Osteocyte (in vitro differentiated cells): ENCODE results near the gene HIVEP3. TPM values are rescaled to one million over a fixed set of nuclear protein-coding genes. Genes with fewer than 3 reads are reported as not detected.

Experiments used
- DNase-seq: peaks from one replicate; pipeline ENCODE4 v3.0.0; 2021; ENCODE audit warnings: mixed read lengths; ENCODE audit not compliant: unreplicated experiment; ENCODE audit errors: extremely low spot score
- H3K27ac Mint-ChIP-seq: one replicate; pipeline ENCODE4 v1.8.0; 2021; ENCODE audit warnings: mild to moderate bottlenecking, mixed read lengths; ENCODE audit not compliant: unreplicated experiment
- H3K27me3 Mint-ChIP-seq: one replicate; pipeline ENCODE4 v1.8.0; 2021; ENCODE audit warnings: mixed read lengths; ENCODE audit not compliant: unreplicated experiment
- H3K36me3 Mint-ChIP-seq: one replicate; pipeline ENCODE4 v1.8.0; 2021; ENCODE audit warnings: mixed read lengths; ENCODE audit not compliant: unreplicated experiment
- H3K4me1 Mint-ChIP-seq: one replicate; pipeline ENCODE4 v1.8.0; 2021; ENCODE audit warnings: mixed read lengths; ENCODE audit not compliant: unreplicated experiment
- H3K4me3 Mint-ChIP-seq: one replicate; pipeline ENCODE4 v1.8.0; 2021; ENCODE audit warnings: mild to moderate bottlenecking, moderate library complexity, mixed read lengths; ENCODE audit not compliant: unreplicated experiment
- H3K9me3 Mint-ChIP-seq: one replicate; pipeline ENCODE4 v1.8.0; 2021; ENCODE audit warnings: mixed read lengths; ENCODE audit not compliant: unreplicated experiment
- CTCF ChIP-seq: fragments of 200-600 bp; sonication (generic); IDR thresholded peaks from 2 replicates; pipeline ENCODE4 v1.5.0; 2021; ENCODE audit warnings: antibody characterized with exemption, mild to moderate bottlenecking, moderate library complexity
- total RNA-seq: library from RNA; stranded (reverse); gene quantifications from 2 replicates; pipeline ENCODE4 v1.2.1, GENCODE V29; 2021

The HIVEP3 gene
- total RNA-seq, 1 donor from 2014 or later, result 0.97 TPM

GRCh38 chr1:41482001-41482765 lies 436.5 kb downstream of the HIVEP3 start:
- Mint-ChIP-seq H3K27me3 (no peaks in the 10 kb centered on the region), H3K4me1 (peaks cover 67% of the 10 kb centered on the region), H3K27ac (no peak overlapping the region), H3K36me3 (no peaks in the 10 kb centered on the region), H3K4me3 (no peak overlapping the region), H3K9me3 (no peaks in the 10 kb centered on the region)
- no peak for TF ChIP-seq CTCF
- no peak for DNase-seq

GRCh38 chr1:41481109-41481775 lies 437.5 kb downstream of the HIVEP3 start:
- H3K27me3 Mint-ChIP-seq, result no peaks in the 10 kb centered on the region
- H3K36me3 Mint-ChIP-seq, result no peaks in the 10 kb centered on the region
- H3K4me3 Mint-ChIP-seq, result no peak overlapping the region
- no peaks in the 10 kb centered on the region for H3K9me3 Mint-ChIP-seq
- H3K4me1 Mint-ChIP-seq, result peaks cover 65% of the 10 kb centered on the region
- TF ChIP-seq CTCF, result no peak
- no peak overlapping the region for H3K27ac Mint-ChIP-seq
- no peak for DNase-seq

GRCh38 chr1:41480204-41481108 lies 438.3 kb downstream of the HIVEP3 start:
- H3K4me1 Mint-ChIP-seq, result peaks cover 64% of the 10 kb centered on the region
- no peak overlapping the region for H3K27ac Mint-ChIP-seq
- H3K36me3 Mint-ChIP-seq, result no peaks in the 10 kb centered on the region
- H3K4me3 Mint-ChIP-seq, result no peak overlapping the region
- H3K9me3 Mint-ChIP-seq, result no peaks in the 10 kb centered on the region
- no peaks in the 10 kb centered on the region for H3K27me3 Mint-ChIP-seq
- DNase-seq, result no peak
- TF ChIP-seq CTCF, result no peak

GRCh38 chr1:41479808-41480160 lies 438.9 kb downstream of the HIVEP3 start:
- Mint-ChIP-seq H3K36me3 (no peaks in the 10 kb centered on the region), H3K27me3 (no peaks in the 10 kb centered on the region), H3K4me1 (peaks cover 62% of the 10 kb centered on the region), H3K27ac (no peak overlapping the region), H3K4me3 (no peak overlapping the region), H3K9me3 (no peaks in the 10 kb centered on the region)
- DNase-seq, result no peak
- no peak for TF ChIP-seq CTCF
